Measurements from ENCODE around the gene SYT7.
"Not testable (repeated sequence)": the region's sequence is repeated elsewhere in the genome, so short reads cannot be mapped to it uniquely, and the experiment has no call there.

SYT7 gene

GRCh38 chr11:61472868-61473267, 108.0 kb downstream of the SYT7 start:
- no peak for DNase-seq

- DNase-seq = no peak
Observed at GRCh38 chr11:61472282-61472681, 108.6 kb downstream of the SYT7 start.

GRCh38 chr11:61468002-61468401, 112.9 kb downstream of the SYT7 start:
- DNase-seq = no peak

GRCh38 chr11:61467602-61468001, 113.3 kb downstream of the SYT7 start:
- DNase-seq = not testable (repeated sequence)

All from T-helper 2 cell (primary cell).